K562 (cell line): ENCODE data around the gene SUPT20H. TPM values are rescaled to one million over a fixed set of nuclear protein-coding genes. Genes with fewer than 3 reads are reported as not detected.

Source experiments
- CBX5 ChIP-seq: IDR thresholded peaks from 2 replicates; pipeline ENCODE4 v1.6.1; 2014; ENCODE audit warnings: low read depth, borderline replicate concordance
- CBX8 ChIP-seq: fragments of 200-600 bp; sonication (generic); IDR thresholded peaks from 2 replicates; pipeline ENCODE4 v1.6.1; 2012; ENCODE audit warnings: borderline replicate concordance, mixed run types, low read depth, mild to moderate bottlenecking, moderate library complexity, mixed read lengths, low read length, control low read depth, inconsistent platforms; ENCODE audit not compliant: poor library complexity, severe bottlenecking; ENCODE audit errors: extremely low read depth
- CEBPZ ChIP-seq: fragments of 150-350 bp; IDR thresholded peaks from 2 replicates; pipeline ENCODE4 v1.6.1; 2014; ENCODE audit warnings: low read depth, mild to moderate bottlenecking, low read length, borderline replicate concordance
- FOXA1 ChIP-seq: fragments of 450-650 bp; IDR thresholded peaks from 2 replicates; pipeline ENCODE4 v1.6.1; 2016; ENCODE audit warnings: mild to moderate bottlenecking, borderline replicate concordance
- L3MBTL2 ChIP-seq: fragments of 450-650 bp; IDR thresholded peaks from 2 replicates; pipeline ENCODE4 v1.6.1; 2016; ENCODE audit warnings: mild to moderate bottlenecking, moderate library complexity
- MGA ChIP-seq: fragments of 450-650 bp; IDR thresholded peaks from 2 replicates; pipeline ENCODE4 v1.6.1; 2016; ENCODE audit warnings: mild to moderate bottlenecking, moderate library complexity
- NRF1 ChIP-seq, 2 experiments: fragments of 450-650 bp; IDR thresholded peaks in 1 of 2; conservative IDR thresholded peaks in 1 of 2; 2 replicates each; pipeline ENCODE4 v1.6.1; 2014; ENCODE audit warnings: mild to moderate bottlenecking in 2 of 2
- PTTG1 ChIP-seq: fragments of 450-650 bp; IDR thresholded peaks from 2 replicates; pipeline ENCODE4 v1.6.1; 2016; ENCODE audit warnings: low read depth, mild to moderate bottlenecking, missing genetic modification characterization, missing compliant biosample characterization
- TAF1 ChIP-seq: IDR thresholded peaks from 2 replicates; pipeline ENCODE4 v1.6.1; 2011; ENCODE audit warnings: mild to moderate bottlenecking, low read length, moderate library complexity; ENCODE audit not compliant: insufficient read depth, control insufficient read depth, severe bottlenecking; ENCODE audit errors: extremely low read depth
- TFE3 ChIP-seq: fragments of 450-650 bp; formaldehyde crosslinking; IDR thresholded peaks from 2 replicates; pipeline ENCODE4 v1.4.0; 2020; ENCODE audit warnings: mild to moderate bottlenecking, mixed read lengths
- polyA plus RNA-seq, 8 experiments: library from polyadenylated mRNA; depleted of rRNA in 4 of 8; stranded (reverse) in 5 of 8; unstranded in 3 of 8; fragments of >200 nt; fragmentation: Nextera tagmentation in 2 of 8; fragmentation: Illumina TruSeq in 1 of 8; extraction: Ambion mirVana in 2 of 8; extraction: Trizol in 1 of 8; gene quantifications; 2 replicates each; pipeline versions ENCODE4 v1.2.1 to v1.2.3, GENCODE V29; 2011 to 2014; ENCODE audit warnings: inconsistent platforms in 1 of 8, missing spikeins in 1 of 8
- total RNA-seq, 7 experiments: library from RNA; depleted of rRNA in 6 of 7; stranded (reverse); fragments of >200 nt in 6 of 7; fragmentation: Illumina TruSeq in 2 of 7; extraction: Trizol in 2 of 7; gene quantifications; 2 replicates each; pipeline versions ENCODE4 v1.2.1 to v1.2.3, GENCODE V29; 2011 to 2021; ENCODE audit warnings: low replicate concordance in 1 of 7

Gene SUPT20H
- total and polyA plus RNA-seq, 9 of the 15 experiments (the other 6 are each of a cell fraction or from before 2014, with no cell fraction given) = 11.4 to 71.8 (median 31.7) TPM

- 0 out of 2 replicates have a peak, but pooled peaks have one; percentile 12 for TF ChIP-seq MGA
- no peak for TF ChIP-seq TFE3 (CRISPR knock-in tag)
- no peak for TF ChIP-seq NRF1 (conservative IDR thresholded peaks at IDR 0.05 in 1 of 2, IDR thresholded peaks at IDR 0.05 in 1 of 2)
- no peak for TF ChIP-seq CBX8
- no peak for TF ChIP-seq CBX5
- TF ChIP-seq FOXA1 = no peak
- TF ChIP-seq L3MBTL2 = 0 out of 2 replicates have a peak, but pooled peaks have one; percentile 26
- no peak for TF ChIP-seq TAF1
- no peak for TF ChIP-seq CEBPZ
- TF ChIP-seq PTTG1 = no peak
Observed at GRCh38 chr13:37105251-37105714, 45.8 kb upstream of the SUPT20H start, which contains the start of gene CSNK1A1L (continued).
